H1 (cell line): ENCODE measurements around the gene PDSS1. TPM values are rescaled to one million over a fixed set of nuclear protein-coding genes. Genes with fewer than 3 reads are reported as not detected.

Source experiments
- KDM1A ChIP-seq: fragments of 200-600, 300-600 bp; sonication (generic); IDR thresholded peaks from 2 replicates; pipeline ENCODE4 v1.7.1; 2016; ENCODE audit warnings: mild to moderate bottlenecking, low read length, borderline replicate concordance
- YY1 ChIP-seq: IDR thresholded peaks from 2 replicates; pipeline ENCODE4 v1.6.1; 2011; ENCODE audit warnings: low read depth, mild to moderate bottlenecking, low read length
- polyA plus RNA-seq, 7 experiments: library from polyadenylated mRNA; depleted of rRNA in 3 of 7; stranded (reverse) in 5 of 7; unstranded in 2 of 7; fragments of >200 nt in 5 of 7; fragments of 200-250 nt in 2 of 7; gene quantifications; 1 replicate in 5 of 7; 2 replicates in 1 of 7; 4 replicates in 1 of 7; pipeline versions ENCODE4 v1.2.1 to v1.2.3, GENCODE V29; 2011 to 2013; ENCODE audit warnings: missing spikeins in 2 of 7, mixed read lengths in 2 of 7
- total RNA-seq: library from RNA; stranded (reverse); fragmentation: NEBNext Ultra II Directional; extraction: Animal tissue kit (Norgen Biotek cat#: 25700); gene quantifications from 2 replicates; pipeline ENCODE4 v1.2.1, GENCODE V29; 2021
- TF ChIP-seq, protein P1 (sequence below): fragments of 300-600 bp; sonication (generic); IDR thresholded peaks from 2 replicates; pipeline ENCODE4 v1.7.1; 2012; ENCODE audit warnings: low read length, moderate library complexity, mild to moderate bottlenecking, inconsistent platforms; ENCODE audit not compliant: insufficient replicate concordance

Gene PDSS1
- total and polyA plus RNA-seq, 2 of the 8 experiments (the other 6 are each of a cell fraction or from before 2014, with no cell fraction given), result 21.3 to 26.0 TPM

DNA sequence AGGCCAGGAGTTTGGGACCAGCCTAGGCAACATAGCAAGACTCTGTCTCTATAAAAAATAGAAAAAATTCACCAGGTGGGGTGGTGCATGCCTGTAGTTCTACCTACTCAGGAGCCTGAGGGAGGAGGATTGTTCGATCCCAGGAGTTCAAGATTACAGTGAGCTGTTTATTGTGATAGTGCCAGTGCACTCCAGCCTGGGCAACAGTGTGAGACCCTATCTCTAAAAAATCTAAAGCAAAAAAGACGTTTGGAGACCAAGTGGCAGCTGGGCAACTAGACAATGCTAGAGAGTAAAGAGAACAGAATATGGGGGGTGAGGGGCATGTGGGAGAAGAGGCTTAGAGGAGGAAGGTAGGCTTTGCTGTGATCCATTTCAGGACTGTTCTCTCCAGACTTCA, 1.4 kb downstream of the PDSS1 start (continued):
- TF ChIP-seq, protein P1, sequence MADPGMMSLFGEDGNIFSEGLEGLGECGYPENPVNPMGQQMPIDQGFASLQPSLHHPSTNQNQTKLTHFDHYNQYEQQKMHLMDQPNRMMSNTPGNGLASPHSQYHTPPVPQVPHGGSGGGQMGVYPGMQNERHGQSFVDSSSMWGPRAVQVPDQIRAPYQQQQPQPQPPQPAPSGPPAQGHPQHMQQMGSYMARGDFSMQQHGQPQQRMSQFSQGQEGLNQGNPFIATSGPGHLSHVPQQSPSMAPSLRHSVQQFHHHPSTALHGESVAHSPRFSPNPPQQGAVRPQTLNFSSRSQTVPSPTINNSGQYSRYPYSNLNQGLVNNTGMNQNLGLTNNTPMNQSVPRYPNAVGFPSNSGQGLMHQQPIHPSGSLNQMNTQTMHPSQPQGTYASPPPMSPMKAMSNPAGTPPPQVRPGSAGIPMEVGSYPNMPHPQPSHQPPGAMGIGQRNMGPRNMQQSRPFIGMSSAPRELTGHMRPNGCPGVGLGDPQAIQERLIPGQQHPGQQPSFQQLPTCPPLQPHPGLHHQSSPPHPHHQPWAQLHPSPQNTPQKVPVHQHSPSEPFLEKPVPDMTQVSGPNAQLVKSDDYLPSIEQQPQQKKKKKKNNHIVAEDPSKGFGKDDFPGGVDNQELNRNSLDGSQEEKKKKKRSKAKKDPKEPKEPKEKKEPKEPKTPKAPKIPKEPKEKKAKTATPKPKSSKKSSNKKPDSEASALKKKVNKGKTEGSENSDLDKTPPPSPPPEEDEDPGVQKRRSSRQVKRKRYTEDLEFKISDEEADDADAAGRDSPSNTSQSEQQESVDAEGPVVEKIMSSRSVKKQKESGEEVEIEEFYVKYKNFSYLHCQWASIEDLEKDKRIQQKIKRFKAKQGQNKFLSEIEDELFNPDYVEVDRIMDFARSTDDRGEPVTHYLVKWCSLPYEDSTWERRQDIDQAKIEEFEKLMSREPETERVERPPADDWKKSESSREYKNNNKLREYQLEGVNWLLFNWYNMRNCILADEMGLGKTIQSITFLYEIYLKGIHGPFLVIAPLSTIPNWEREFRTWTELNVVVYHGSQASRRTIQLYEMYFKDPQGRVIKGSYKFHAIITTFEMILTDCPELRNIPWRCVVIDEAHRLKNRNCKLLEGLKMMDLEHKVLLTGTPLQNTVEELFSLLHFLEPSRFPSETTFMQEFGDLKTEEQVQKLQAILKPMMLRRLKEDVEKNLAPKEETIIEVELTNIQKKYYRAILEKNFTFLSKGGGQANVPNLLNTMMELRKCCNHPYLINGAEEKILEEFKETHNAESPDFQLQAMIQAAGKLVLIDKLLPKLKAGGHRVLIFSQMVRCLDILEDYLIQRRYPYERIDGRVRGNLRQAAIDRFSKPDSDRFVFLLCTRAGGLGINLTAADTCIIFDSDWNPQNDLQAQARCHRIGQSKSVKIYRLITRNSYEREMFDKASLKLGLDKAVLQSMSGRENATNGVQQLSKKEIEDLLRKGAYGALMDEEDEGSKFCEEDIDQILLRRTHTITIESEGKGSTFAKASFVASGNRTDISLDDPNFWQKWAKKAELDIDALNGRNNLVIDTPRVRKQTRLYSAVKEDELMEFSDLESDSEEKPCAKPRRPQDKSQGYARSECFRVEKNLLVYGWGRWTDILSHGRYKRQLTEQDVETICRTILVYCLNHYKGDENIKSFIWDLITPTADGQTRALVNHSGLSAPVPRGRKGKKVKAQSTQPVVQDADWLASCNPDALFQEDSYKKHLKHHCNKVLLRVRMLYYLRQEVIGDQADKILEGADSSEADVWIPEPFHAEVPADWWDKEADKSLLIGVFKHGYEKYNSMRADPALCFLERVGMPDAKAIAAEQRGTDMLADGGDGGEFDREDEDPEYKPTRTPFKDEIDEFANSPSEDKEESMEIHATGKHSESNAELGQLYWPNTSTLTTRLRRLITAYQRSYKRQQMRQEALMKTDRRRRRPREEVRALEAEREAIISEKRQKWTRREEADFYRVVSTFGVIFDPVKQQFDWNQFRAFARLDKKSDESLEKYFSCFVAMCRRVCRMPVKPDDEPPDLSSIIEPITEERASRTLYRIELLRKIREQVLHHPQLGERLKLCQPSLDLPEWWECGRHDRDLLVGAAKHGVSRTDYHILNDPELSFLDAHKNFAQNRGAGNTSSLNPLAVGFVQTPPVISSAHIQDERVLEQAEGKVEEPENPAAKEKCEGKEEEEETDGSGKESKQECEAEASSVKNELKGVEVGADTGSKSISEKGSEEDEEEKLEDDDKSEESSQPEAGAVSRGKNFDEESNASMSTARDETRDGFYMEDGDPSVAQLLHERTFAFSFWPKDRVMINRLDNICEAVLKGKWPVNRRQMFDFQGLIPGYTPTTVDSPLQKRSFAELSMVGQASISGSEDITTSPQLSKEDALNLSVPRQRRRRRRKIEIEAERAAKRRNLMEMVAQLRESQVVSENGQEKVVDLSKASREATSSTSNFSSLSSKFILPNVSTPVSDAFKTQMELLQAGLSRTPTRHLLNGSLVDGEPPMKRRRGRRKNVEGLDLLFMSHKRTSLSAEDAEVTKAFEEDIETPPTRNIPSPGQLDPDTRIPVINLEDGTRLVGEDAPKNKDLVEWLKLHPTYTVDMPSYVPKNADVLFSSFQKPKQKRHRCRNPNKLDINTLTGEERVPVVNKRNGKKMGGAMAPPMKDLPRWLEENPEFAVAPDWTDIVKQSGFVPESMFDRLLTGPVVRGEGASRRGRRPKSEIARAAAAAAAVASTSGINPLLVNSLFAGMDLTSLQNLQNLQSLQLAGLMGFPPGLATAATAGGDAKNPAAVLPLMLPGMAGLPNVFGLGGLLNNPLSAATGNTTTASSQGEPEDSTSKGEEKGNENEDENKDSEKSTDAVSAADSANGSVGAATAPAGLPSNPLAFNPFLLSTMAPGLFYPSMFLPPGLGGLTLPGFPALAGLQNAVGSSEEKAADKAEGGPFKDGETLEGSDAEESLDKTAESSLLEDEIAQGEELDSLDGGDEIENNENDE, result no peak
- TF ChIP-seq YY1 (no peak), KDM1A (no peak)
- TF ChIP-seq, all 59 proteins: peak for 0
